GM12872 (cell line): ENCODE results near the gene BASP1.

Experiments
- CTCF ChIP-seq: IDR thresholded peaks from 3 replicates; pipeline ENCODE4 v1.5.1; 2011; ENCODE audit warnings: low read depth, mild to moderate bottlenecking, low read length, moderate library complexity; ENCODE audit not compliant: insufficient read depth

The BASP1 gene

GRCh38 chr5:17225520-17225919 lies 8.1 kb downstream of the BASP1 start:
- no peak for TF ChIP-seq CTCF

GRCh38 chr5:17227868-17228267 lies 10.4 kb downstream of the BASP1 start:
- TF ChIP-seq CTCF = no peak

GRCh38 chr5:17228821-17229291 lies 11.4 kb downstream of the BASP1 start:
- no peak for TF ChIP-seq CTCF

- no peak for TF ChIP-seq CTCF
Measured at GRCh38 chr5:17229313-17229712, 11.9 kb downstream of the BASP1 start.

GRCh38 chr5:17230191-17230590 lies 12.8 kb downstream of the BASP1 start:
- no peak for TF ChIP-seq CTCF

- TF ChIP-seq CTCF = no peak
Measured at GRCh38 chr5:17230808-17231525, 13.5 kb downstream of the BASP1 start.

GRCh38 chr5:17232405-17232804 lies 15.0 kb downstream of the BASP1 start:
- TF ChIP-seq CTCF = no peak

GRCh38 chr5:17233488-17233887 lies 16.1 kb downstream of the BASP1 start:
- TF ChIP-seq CTCF = no peak
